Measurements from ENCODE around the gene TRAPPC11. TPM values are rescaled to one million over a fixed set of nuclear protein-coding genes. Genes with fewer than 3 reads are reported as not detected.

Gene TRAPPC11
- total RNA-seq, 2 experiments from 2014 or later: 29.7 to 30.2 TPM

- ChIA-PET CTCF (no interaction called here), POLR2A (no interaction called here)
- intact Hi-C loops (cut with micrococcal nuclease): loop anchor here (10.0 kb wide), 2 partner anchors 224 to 436 kb away; partner anchors contain the start of gene ING2
- Mint-ChIP-seq H3K4me3 (no peak overlapping the region), H3K9me3 (no peaks in the 10 kb centered on the region), H3K27ac (no peak overlapping the region), H3K27me3 (peaks cover 1% of the 10 kb centered on the region), H3K4me1 (ENCODE audit: low read depth) (peaks cover 2% of the 10 kb centered on the region), H3K36me3 (no peaks in the 10 kb centered on the region)
- no peak for DNase-seq
These were observed 69.4 kb downstream of the TRAPPC11 start for GRCh38 chr4:183728223-183729068.

- CTCF ChIA-PET: no interaction called here
- Mint-ChIP-seq H3K36me3 (no peaks in the 10 kb centered on the region), H3K4me1 (ENCODE audit: low read depth) (no peaks in the 10 kb centered on the region), H3K27me3 (no peaks in the 10 kb centered on the region), H3K9me3 (no peaks in the 10 kb centered on the region), H3K4me3 (no peak overlapping the region), H3K27ac (no peak overlapping the region)
- DNase-seq: no peak
- intact Hi-C loops (cut with micrococcal nuclease): loop anchor here (10.0 kb wide), 2 partner anchors 224 to 436 kb away; partner anchors contain the start of gene ING2
- POLR2A ChIA-PET: no interaction called here
These were observed 69.9 kb downstream of the TRAPPC11 start for GRCh38 chr4:183729069-183729406.

- no peaks in the 10 kb centered on the region for H3K4me1 Mint-ChIP-seq (ENCODE audit: low read depth)
- intact Hi-C loops (cut with micrococcal nuclease): loop anchor here (10.0 kb wide), 2 partner anchors 225 to 435 kb away; partner anchors contain the start of gene ING2
- ChIA-PET CTCF (no interaction called here), POLR2A (no interaction called here)
- no peak overlapping the region for H3K27ac Mint-ChIP-seq
- H3K27me3 Mint-ChIP-seq: no peaks in the 10 kb centered on the region
- H3K36me3 Mint-ChIP-seq: no peaks in the 10 kb centered on the region
- no peak overlapping the region for H3K4me3 Mint-ChIP-seq
- H3K9me3 Mint-ChIP-seq: no peaks in the 10 kb centered on the region
- no peak for DNase-seq
These were observed 70.6 kb downstream of the TRAPPC11 start for GRCh38 chr4:183729430-183730328.

GRCh38 chr4:183732296-183732695 lies 73.2 kb downstream of the TRAPPC11 start:
- H3K36me3 Mint-ChIP-seq: no peaks in the 10 kb centered on the region
- CTCF ChIA-PET: no interaction called here
- no peaks in the 10 kb centered on the region for H3K27me3 Mint-ChIP-seq
- intact Hi-C loops (cut with micrococcal nuclease): no loop called here
- no peak overlapping the region for H3K27ac Mint-ChIP-seq
- H3K9me3 Mint-ChIP-seq: no peaks in the 10 kb centered on the region
- no peak for DNase-seq
- H3K4me1 Mint-ChIP-seq (ENCODE audit: low read depth): no peaks in the 10 kb centered on the region
- H3K4me3 Mint-ChIP-seq: no peak overlapping the region
- POLR2A ChIA-PET: no interaction called here

GRCh38 chr4:183733181-183733580 lies 74.1 kb downstream of the TRAPPC11 start:
- Mint-ChIP-seq H3K27me3 (no peaks in the 10 kb centered on the region), H3K4me1 (ENCODE audit: low read depth) (no peaks in the 10 kb centered on the region), H3K4me3 (no peak overlapping the region), H3K9me3 (no peaks in the 10 kb centered on the region), H3K36me3 (no peaks in the 10 kb centered on the region), H3K27ac (no peak overlapping the region)
- ChIA-PET CTCF (no interaction called here), POLR2A (no interaction called here)
- no peak for DNase-seq
- intact Hi-C loops (cut with micrococcal nuclease): no loop called here

- CTCF ChIA-PET: no interaction called here
- H3K9me3 Mint-ChIP-seq: no peaks in the 10 kb centered on the region
These were observed 79.1 kb downstream of the TRAPPC11 start for GRCh38 chr4:183738081-183738673.

GRCh38 chr4:183738961-183739360 lies 79.9 kb downstream of the TRAPPC11 start:
- intact Hi-C loops (cut with micrococcal nuclease): no loop called here
- Mint-ChIP-seq H3K4me3 (no peak overlapping the region), H3K27ac (no peak overlapping the region), H3K4me1 (ENCODE audit: low read depth) (no peaks in the 10 kb centered on the region), H3K36me3 (no peaks in the 10 kb centered on the region), H3K9me3 (no peaks in the 10 kb centered on the region), H3K27me3 (no peaks in the 10 kb centered on the region)
- no peak for DNase-seq
- ChIA-PET CTCF (no interaction called here), POLR2A (no interaction called here)

More at GRCh38 chr4:183738081-183738673, 79.1 kb downstream of the TRAPPC11 start:
- Mint-ChIP-seq H3K36me3 (no peaks in the 10 kb centered on the region), H3K27me3 (no peaks in the 10 kb centered on the region), H3K4me3 (no peak overlapping the region), H3K27ac (no peak overlapping the region), H3K4me1 (ENCODE audit: low read depth) (no peaks in the 10 kb centered on the region)
- POLR2A ChIA-PET: no interaction called here
- no peak for DNase-seq
- intact Hi-C loops (cut with micrococcal nuclease): no loop called here

- intact Hi-C loops (cut with micrococcal nuclease): no loop called here
- H3K9me3 Mint-ChIP-seq: no peaks in the 10 kb centered on the region
- H3K4me3 Mint-ChIP-seq: no peak overlapping the region
- H3K4me1 Mint-ChIP-seq (ENCODE audit: low read depth): no peaks in the 10 kb centered on the region
- H3K36me3 Mint-ChIP-seq: no peaks in the 10 kb centered on the region
- ChIA-PET CTCF (no interaction called here), POLR2A (no interaction called here)
- no peak for DNase-seq
- H3K27ac Mint-ChIP-seq: no peak overlapping the region
- peaks cover 3% of the 10 kb centered on the region for H3K27me3 Mint-ChIP-seq
These were observed 87.5 kb downstream of the TRAPPC11 start for GRCh38 chr4:183746305-183747229.

- no peaks in the 10 kb centered on the region for H3K4me1 Mint-ChIP-seq (ENCODE audit: low read depth)
- intact Hi-C loops (cut with micrococcal nuclease): no loop called here
- no peak for DNase-seq
- no peaks in the 10 kb centered on the region for H3K36me3 Mint-ChIP-seq
- H3K27ac Mint-ChIP-seq: no peak overlapping the region
- no peak overlapping the region for H3K4me3 Mint-ChIP-seq
- POLR2A ChIA-PET: no interaction called here
- H3K27me3 Mint-ChIP-seq: peaks cover 3% of the 10 kb centered on the region
- H3K9me3 Mint-ChIP-seq: no peaks in the 10 kb centered on the region
- CTCF ChIA-PET: no interaction called here
These were observed 88.3 kb downstream of the TRAPPC11 start for GRCh38 chr4:183747380-183747779.

GRCh38 chr4:183747931-183748670 lies 89.0 kb downstream of the TRAPPC11 start:
- no peaks in the 10 kb centered on the region for H3K9me3 Mint-ChIP-seq
- no peak overlapping the region for H3K4me3 Mint-ChIP-seq
- no peak for DNase-seq
- intact Hi-C loops (cut with micrococcal nuclease): no loop called here
- H3K4me1 Mint-ChIP-seq (ENCODE audit: low read depth): no peaks in the 10 kb centered on the region
- ChIA-PET POLR2A (no interaction called here), CTCF (no interaction called here)
- H3K27ac Mint-ChIP-seq: no peak overlapping the region
- H3K36me3 Mint-ChIP-seq: no peaks in the 10 kb centered on the region
- peaks cover 3% of the 10 kb centered on the region for H3K27me3 Mint-ChIP-seq

GRCh38 chr4:183751106-183751505 lies 92.0 kb downstream of the TRAPPC11 start:
- Mint-ChIP-seq H3K4me1 (ENCODE audit: low read depth) (no peaks in the 10 kb centered on the region), H3K27me3 (peaks cover 8% of the 10 kb centered on the region), H3K9me3 (no peaks in the 10 kb centered on the region), H3K36me3 (no peaks in the 10 kb centered on the region), H3K4me3 (no peak overlapping the region), H3K27ac (no peak overlapping the region)
- CTCF ChIA-PET: no interaction called here
- POLR2A ChIA-PET: no interaction called here
- intact Hi-C loops (cut with micrococcal nuclease): no loop called here
- no peak for DNase-seq
